Fibroblast of lung (primary cell): ENCODE data around the gene ROBO2. TPM values are rescaled to one million over a fixed set of nuclear protein-coding genes. Genes with fewer than 3 reads are reported as not detected.

Experiments
- DNase-seq, 2 donors: peaks; one replicate each; pipeline versions ENCODE4 v3.0.0 to v3.0.0-alpha.2; 2010; ENCODE audit warnings: low read depth in 2 of 2
- H2AFZ ChIP-seq: 2 replicates; pipeline ENCODE4 v1.5.1; 2012; ENCODE audit warnings: low read length, control low read depth, inconsistent platforms
- H3K27ac ChIP-seq: 2 replicates; pipeline ENCODE4 v1.5.1; 2011; ENCODE audit warnings: low read length, control low read depth; ENCODE audit not compliant: insufficient read depth
- H3K27me3 ChIP-seq: 2 replicates; pipeline ENCODE4 v1.5.1; 2011; ENCODE audit warnings: mild to moderate bottlenecking, low read length; ENCODE audit not compliant: control insufficient read depth, insufficient read depth
- H3K36me3 ChIP-seq: 2 replicates; pipeline ENCODE4 v1.5.1; 2011; ENCODE audit warnings: low read length; ENCODE audit not compliant: control insufficient read depth, insufficient read depth
- H3K4me1 ChIP-seq: 2 replicates; pipeline ENCODE4 v1.5.1; 2011; ENCODE audit warnings: low read length; ENCODE audit not compliant: control insufficient read depth, insufficient read depth; ENCODE audit errors: extremely low read depth
- H3K4me2 ChIP-seq: 2 replicates; pipeline ENCODE4 v1.5.1; 2011; ENCODE audit warnings: low read length, control low read depth; ENCODE audit not compliant: insufficient read depth; ENCODE audit errors: extremely low read depth
- H3K4me3 ChIP-seq, 4 experiments: fragments of 200-600 bp in 1 of 4; sonication (generic) in 1 of 4; replicated peaks in 1 of 4; 2 replicates each; pipeline ENCODE4 v1.5.1; 2011 to 2016; ENCODE audit warnings: low read length in 4 of 4, low read depth in 3 of 4, mild to moderate bottlenecking in 3 of 4, control low read depth in 2 of 4, inconsistent platforms in 1 of 4, mixed read lengths in 1 of 4; ENCODE audit not compliant: insufficient read depth in 1 of 4; ENCODE audit errors: control extremely low read depth in 1 of 4
- H3K79me2 ChIP-seq: 2 replicates; pipeline ENCODE4 v1.5.1; 2012; ENCODE audit warnings: mild to moderate bottlenecking, low read length, inconsistent platforms; ENCODE audit not compliant: control insufficient read depth, insufficient read depth
- H3K9ac ChIP-seq: 2 replicates; pipeline ENCODE4 v1.5.1; 2011; ENCODE audit warnings: mild to moderate bottlenecking, low read length, control low read depth; ENCODE audit not compliant: insufficient read depth
- H3K9me3 ChIP-seq: 2 replicates; pipeline ENCODE4 v1.5.1; 2012; ENCODE audit warnings: low read depth, low read length; ENCODE audit not compliant: control insufficient read depth, insufficient read depth
- H4K20me1 ChIP-seq: 2 replicates; pipeline ENCODE4 v1.5.1; 2011; ENCODE audit warnings: low read length; ENCODE audit not compliant: control insufficient read depth, insufficient read depth; ENCODE audit errors: extremely low read depth
- EZH2 ChIP-seq: IDR thresholded peaks from 2 replicates; pipeline ENCODE4 v1.5.1; 2012; ENCODE audit warnings: low read length, control low read depth, mild to moderate bottlenecking; ENCODE audit errors: missing control alignments
- polyA plus RNA-seq, 2 donors: library from polyadenylated mRNA; depleted of rRNA in 1 of 2; stranded (reverse) in 1 of 2; unstranded in 1 of 2; fragments of >200 nt; gene quantifications; 2 replicates each; pipeline ENCODE4 v1.2.1, GENCODE V29; 2011 to 2012; ENCODE audit warnings: missing spikeins in 1 of 2
- total RNA-seq: library from RNA; depleted of rRNA; stranded (reverse); fragments of >200 nt; gene quantifications from 2 replicates; pipeline ENCODE4 v1.2.1, GENCODE V29; 2014
- TF ChIP-seq, protein P1 (sequence below), 2 donors: IDR thresholded peaks in 1 of 2; conservative IDR thresholded peaks in 1 of 2; 1 replicate in 1 of 2; 2 replicates in 1 of 2; pipeline ENCODE4 v1.5.1; 2011 to 2012; ENCODE audit warnings: low read length in 2 of 2, control low read depth in 1 of 2, inconsistent platforms in 1 of 2, low read depth in 1 of 2, mild to moderate bottlenecking in 1 of 2

Gene ROBO2
- total and polyA plus RNA-seq, 2 donors (not counting 1 experiment from before 2014, with no cell fraction given) = 0.83 to 1.5 TPM

DNA sequence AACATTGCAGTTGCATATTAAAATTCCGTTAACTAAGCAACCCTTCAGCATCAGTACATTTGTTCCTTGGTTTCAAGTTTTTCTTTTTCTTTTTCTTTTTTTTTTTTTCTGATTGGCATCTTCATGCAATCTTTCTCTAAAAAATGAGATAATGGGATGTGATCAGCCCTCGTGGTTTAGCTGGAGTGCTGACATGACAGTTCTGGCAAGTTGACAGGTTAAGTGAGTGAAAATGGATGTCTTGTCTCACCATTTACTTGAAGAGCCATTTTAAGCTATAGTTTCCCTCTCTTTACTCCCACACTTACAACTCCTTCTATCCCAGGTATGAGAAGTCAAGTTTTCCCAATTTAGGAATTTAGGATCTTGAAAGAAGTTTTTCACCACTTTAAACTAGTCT lies 495.2 kb downstream of the ROBO2 start:
- no peak for DNase-seq
- Histone ChIP-seq H3K4me1 (no peaks in the 10 kb centered on the region), H2AFZ (no peak overlapping the region), H3K27me3 (no peaks in the 10 kb centered on the region), H3K79me2 (no peaks in the 10 kb centered on the region), H3K27ac (no peak overlapping the region), H3K36me3 (no peaks in the 10 kb centered on the region), H3K4me2 (no peak overlapping the region), H4K20me1 (no peaks in the 10 kb centered on the region), H3K9ac (no peak overlapping the region), H3K4me3 (no peak overlapping the region), H3K9me3 (no peaks in the 10 kb centered on the region)
- TF ChIP-seq EZH2 = no peak
- TF ChIP-seq, protein P1, sequence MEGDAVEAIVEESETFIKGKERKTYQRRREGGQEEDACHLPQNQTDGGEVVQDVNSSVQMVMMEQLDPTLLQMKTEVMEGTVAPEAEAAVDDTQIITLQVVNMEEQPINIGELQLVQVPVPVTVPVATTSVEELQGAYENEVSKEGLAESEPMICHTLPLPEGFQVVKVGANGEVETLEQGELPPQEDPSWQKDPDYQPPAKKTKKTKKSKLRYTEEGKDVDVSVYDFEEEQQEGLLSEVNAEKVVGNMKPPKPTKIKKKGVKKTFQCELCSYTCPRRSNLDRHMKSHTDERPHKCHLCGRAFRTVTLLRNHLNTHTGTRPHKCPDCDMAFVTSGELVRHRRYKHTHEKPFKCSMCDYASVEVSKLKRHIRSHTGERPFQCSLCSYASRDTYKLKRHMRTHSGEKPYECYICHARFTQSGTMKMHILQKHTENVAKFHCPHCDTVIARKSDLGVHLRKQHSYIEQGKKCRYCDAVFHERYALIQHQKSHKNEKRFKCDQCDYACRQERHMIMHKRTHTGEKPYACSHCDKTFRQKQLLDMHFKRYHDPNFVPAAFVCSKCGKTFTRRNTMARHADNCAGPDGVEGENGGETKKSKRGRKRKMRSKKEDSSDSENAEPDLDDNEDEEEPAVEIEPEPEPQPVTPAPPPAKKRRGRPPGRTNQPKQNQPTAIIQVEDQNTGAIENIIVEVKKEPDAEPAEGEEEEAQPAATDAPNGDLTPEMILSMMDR (conservative IDR thresholded peaks at IDR 0.05 in 1 of 2, IDR thresholded peaks at IDR 0.05 in 1 of 2; ENCODE audit: low read depth in 1 of 2, low read length in 2 of 2) = no peak

DNA sequence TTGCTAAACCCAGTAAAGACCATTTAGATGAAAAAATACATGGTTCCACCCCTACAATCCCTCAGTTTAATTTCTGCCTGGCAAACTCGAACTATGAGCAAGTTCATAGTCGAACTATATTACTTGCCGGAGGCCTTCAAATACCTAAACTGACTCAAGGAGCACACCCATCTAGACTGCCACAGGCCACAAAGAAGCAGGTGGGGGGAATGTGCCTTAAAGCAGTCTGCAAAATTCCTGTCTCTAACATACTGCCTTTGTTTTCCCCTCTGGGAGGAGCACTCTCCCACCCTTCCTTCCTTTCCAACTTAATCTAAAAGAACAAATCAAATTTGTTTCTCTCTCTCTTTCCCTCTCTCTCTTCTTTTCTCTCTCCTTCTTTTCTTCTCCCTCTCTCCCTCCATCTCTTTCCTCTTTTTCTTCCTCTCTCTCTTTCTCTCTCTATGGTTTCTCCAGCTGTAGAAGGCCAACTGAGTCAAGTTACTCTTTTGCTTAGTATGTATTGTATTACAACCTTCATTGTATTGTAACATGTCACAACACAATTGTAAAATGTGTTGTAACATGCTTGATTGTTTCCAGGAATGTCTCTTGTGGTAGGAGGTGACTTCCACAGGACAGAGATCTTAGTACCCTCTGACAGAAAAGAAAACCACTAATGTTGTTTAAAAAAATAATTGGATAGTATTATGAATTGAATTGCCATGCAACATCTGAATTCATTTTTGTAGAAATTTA lies 496.3 kb downstream of the ROBO2 start:
- Histone ChIP-seq H3K9ac (no peak overlapping the region), H3K4me2 (no peak overlapping the region), H3K4me3 (no peak overlapping the region), H2AFZ (no peak overlapping the region), H3K4me1 (no peaks in the 10 kb centered on the region), H4K20me1 (no peaks in the 10 kb centered on the region), H3K79me2 (no peaks in the 10 kb centered on the region), H3K27me3 (no peaks in the 10 kb centered on the region), H3K36me3 (no peaks in the 10 kb centered on the region), H3K9me3 (no peaks in the 10 kb centered on the region), H3K27ac (no peak overlapping the region)
- TF ChIP-seq, protein P1 (conservative IDR thresholded peaks at IDR 0.05 in 1 of 2, IDR thresholded peaks at IDR 0.05 in 1 of 2; ENCODE audit: low read depth in 1 of 2, low read length in 2 of 2) = no peak
- TF ChIP-seq EZH2 = no peak
- DNase-seq = no peak

DNA sequence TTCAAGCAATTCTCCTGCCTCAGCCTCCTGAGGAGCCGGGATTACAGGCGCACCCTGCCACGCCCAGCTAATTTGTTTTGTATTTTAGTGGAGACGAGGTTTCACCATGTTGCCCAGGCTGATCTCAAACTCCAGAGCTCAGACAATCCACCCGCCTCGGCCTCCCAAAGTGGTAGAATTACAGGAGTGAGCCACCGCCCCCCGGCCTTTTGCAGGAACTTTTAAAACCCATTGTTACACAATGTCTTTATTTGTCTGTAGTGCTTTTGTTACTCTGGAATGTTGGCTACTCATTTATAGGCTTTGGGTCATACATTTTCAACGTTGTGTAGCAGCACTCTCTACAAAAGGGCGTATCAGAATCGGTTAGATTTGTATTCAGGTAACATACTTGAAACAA lies 499.1 kb downstream of the ROBO2 start:
- Histone ChIP-seq H4K20me1 (no peaks in the 10 kb centered on the region), H3K9ac (no peak overlapping the region), H3K36me3 (no peaks in the 10 kb centered on the region), H3K27ac (no peak overlapping the region), H3K4me2 (no peak overlapping the region), H2AFZ (no peak overlapping the region), H3K79me2 (no peaks in the 10 kb centered on the region), H3K27me3 (no peaks in the 10 kb centered on the region), H3K9me3 (no peaks in the 10 kb centered on the region), H3K4me3 (no peak overlapping the region), H3K4me1 (no peaks in the 10 kb centered on the region)
- DNase-seq = no peak
- TF ChIP-seq, protein P1 (conservative IDR thresholded peaks at IDR 0.05 in 1 of 2, IDR thresholded peaks at IDR 0.05 in 1 of 2; ENCODE audit: low read depth in 1 of 2, low read length in 2 of 2) = no peak
- TF ChIP-seq EZH2 = no peak
